ENCODE results near the gene GADD45GIP1.
"Not testable (repeated sequence)": the region's sequence is repeated elsewhere in the genome, so short reads cannot be mapped to it uniquely, and the experiment has no call there.

Gene GADD45GIP1

DNA sequence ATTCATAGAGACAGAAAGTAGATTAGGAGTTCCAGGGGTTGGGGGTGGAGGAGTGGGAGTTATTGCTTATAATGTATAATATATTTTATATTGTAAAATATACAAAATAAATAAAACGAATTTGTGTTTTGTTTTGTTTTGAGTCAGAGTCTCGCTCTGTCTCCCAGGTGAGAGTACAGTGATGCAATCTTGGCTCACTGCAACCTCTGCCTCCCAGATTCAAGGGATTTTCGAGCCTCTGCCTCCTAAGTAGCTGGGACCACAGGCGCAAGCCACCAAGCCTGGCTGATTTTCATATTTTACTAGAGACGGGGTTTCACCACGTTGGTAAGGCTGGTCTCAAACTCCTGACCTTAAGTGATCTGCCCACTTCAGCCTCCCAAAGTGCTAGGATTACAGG lies 2.5 kb upstream of the GADD45GIP1 start:
- no peak overlapping the region for H3K4me3 ChIP-seq (replicated peaks in 1 of 2; ENCODE audit: low read depth in 2 of 2, low read length in 2 of 2)
- DNase-seq (ENCODE audit: low read depth in 2 of 2): no peak
- TF ChIP-seq, protein P1, sequence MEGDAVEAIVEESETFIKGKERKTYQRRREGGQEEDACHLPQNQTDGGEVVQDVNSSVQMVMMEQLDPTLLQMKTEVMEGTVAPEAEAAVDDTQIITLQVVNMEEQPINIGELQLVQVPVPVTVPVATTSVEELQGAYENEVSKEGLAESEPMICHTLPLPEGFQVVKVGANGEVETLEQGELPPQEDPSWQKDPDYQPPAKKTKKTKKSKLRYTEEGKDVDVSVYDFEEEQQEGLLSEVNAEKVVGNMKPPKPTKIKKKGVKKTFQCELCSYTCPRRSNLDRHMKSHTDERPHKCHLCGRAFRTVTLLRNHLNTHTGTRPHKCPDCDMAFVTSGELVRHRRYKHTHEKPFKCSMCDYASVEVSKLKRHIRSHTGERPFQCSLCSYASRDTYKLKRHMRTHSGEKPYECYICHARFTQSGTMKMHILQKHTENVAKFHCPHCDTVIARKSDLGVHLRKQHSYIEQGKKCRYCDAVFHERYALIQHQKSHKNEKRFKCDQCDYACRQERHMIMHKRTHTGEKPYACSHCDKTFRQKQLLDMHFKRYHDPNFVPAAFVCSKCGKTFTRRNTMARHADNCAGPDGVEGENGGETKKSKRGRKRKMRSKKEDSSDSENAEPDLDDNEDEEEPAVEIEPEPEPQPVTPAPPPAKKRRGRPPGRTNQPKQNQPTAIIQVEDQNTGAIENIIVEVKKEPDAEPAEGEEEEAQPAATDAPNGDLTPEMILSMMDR (IDR thresholded peaks at IDR 0.05; ENCODE audit: low read depth, low read length): no peak

DNA sequence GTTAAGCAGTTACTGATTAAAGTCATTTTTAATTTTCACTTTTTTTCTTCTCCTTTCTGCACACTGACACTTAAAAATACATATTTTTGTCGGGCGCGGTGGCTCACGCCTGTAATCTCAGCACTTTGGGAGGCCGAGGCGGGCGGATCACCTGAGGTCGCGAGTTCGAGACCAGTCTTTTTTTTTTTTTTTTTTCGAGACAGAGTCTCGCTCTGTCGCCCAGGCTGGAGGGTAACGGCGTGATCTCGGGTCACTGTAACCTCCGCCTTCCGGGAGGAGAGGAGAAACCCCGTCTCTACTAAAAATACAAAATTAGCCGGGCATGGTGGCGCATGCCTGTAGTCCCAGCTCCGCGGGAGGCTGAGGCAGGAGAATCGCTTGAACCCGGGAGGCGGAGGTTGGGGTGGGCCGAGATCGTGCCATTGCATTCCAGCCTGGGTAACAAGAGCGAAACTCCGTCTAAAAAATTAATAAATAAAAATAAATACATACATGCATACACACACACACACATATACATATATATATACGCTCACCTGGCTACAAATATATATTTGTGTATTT lies 448 bp upstream of the GADD45GIP1 start:
- not testable (repeated sequence) for DNase-seq (ENCODE audit: low read depth in 2 of 2)
- peak overlapping the region; percentile 95 to 99 for H3K4me3 ChIP-seq (replicated peaks in 1 of 2; ENCODE audit: low read depth in 2 of 2, low read length in 2 of 2)

DNA sequence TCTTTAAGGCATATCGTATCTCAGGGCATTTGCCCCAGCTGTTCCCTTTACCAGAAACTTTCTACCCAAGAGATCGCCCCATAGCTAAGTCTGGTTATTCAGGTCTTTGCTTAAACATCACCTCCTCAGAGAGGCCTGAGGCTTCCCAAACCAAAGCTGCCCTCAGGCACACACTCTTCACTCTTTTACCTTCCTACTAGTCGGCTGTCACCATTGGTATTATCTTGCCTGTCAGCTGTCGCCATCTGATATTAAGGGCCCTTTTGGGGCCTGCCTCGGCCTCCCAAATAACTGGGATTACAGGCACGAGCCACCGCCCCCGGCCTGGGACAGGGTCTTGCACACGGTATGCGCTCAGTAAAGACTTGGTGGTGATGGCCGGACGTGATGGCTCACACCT lies 1.0 kb downstream of the GADD45GIP1 start:
- peak overlapping the region; percentile 95 to 99 for H3K4me3 ChIP-seq (replicated peaks in 1 of 2; ENCODE audit: low read depth in 2 of 2, low read length in 2 of 2)
- no peak for DNase-seq (ENCODE audit: low read depth in 2 of 2)
- TF ChIP-seq, protein P1 (IDR thresholded peaks at IDR 0.05; ENCODE audit: low read depth, low read length): no peak

DNA sequence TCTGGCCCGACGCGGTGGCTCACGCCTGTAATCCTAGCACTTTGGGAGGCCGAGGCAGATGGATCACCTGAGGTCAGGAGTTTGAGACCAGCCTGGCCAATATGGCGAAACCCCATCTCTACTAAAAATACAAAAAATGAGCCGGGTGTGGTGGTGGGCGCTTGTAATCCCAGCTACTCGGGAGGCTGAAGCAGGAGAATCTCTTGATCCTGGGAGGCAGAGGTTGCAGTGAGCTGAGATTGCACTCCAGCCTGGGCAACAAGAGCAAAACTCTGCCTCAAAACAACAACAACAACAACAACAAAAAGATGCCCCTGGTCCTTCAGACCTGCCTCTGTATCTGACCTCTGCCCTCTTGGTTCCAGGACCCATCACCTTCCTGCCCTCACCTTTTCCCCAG lies 1.4 kb downstream of the GADD45GIP1 start:
- DNase-seq (ENCODE audit: low read depth in 2 of 2): not testable (repeated sequence)
- H3K4me3 ChIP-seq (replicated peaks in 1 of 2; ENCODE audit: low read depth in 2 of 2, low read length in 2 of 2): peak overlapping the region; percentile 95 to 99

DNA sequence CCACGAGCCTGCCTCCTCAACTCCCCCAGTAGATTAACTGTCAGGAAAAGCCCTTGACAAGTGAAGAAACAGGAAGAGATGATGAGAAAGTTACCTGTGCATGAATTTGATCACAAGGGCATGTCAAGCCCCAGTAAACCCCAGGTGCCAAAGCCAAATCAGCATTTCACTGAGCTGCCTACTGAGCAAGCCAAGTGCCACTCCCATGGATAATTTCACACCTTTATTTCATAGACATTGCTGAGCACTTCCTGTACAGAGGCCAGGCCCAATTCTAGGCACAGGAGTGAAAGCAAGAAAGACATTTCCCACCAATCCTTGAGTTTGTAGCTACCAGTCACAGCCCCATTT lies 2.4 kb downstream of the GADD45GIP1 start:
- TF ChIP-seq, protein P1 (IDR thresholded peaks at IDR 0.05; ENCODE audit: low read depth, low read length): no peak
- H3K4me3 ChIP-seq (replicated peaks in 1 of 2; ENCODE audit: low read depth in 2 of 2, low read length in 2 of 2): no peak overlapping the region
- no peak for DNase-seq (ENCODE audit: low read depth in 2 of 2)

DNA sequence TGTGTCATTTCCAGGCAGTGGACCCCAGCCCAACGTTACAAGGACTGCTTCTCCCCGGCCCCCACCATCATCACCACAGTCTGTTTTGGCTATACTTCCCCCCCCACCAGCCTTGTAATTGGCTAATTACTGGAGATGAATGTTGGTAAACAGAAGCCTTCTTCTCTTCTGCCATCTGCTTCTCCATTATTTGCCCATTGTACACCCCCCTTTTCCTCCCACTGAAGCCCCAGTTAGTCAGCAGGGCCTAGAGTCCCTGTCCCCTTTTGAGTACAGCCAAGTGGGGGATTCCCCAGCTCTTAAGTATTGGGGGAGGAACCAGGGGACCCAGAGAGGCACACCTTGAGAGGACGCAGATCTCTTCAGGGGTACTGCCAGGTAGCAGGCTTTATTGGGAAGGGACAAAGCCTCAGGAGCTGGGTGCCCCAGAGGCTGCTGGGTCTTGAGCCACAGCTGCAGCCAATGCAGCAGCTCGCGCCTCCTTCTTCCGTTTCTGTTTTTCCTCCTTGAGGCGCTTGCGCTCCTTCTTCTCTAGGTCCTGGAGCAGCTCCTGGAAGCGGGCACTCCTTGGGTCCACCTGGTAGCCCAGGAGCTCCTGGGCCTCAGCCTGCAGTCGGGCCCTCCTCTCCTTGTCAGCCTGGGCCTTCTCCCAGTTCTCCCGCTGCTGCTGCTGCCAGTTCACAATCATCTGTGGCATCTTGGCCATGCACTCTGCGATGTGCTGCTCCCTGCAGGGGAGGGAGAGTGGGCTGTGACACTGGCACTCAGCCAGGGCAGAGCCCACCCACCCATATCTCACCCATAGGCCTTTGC lies 3.0 kb downstream of the GADD45GIP1 start:
- no peak overlapping the region for H3K4me3 ChIP-seq (replicated peaks in 1 of 2; ENCODE audit: low read depth in 2 of 2, low read length in 2 of 2)
- no peak for DNase-seq (ENCODE audit: low read depth in 2 of 2)
- TF ChIP-seq, protein P1 (IDR thresholded peaks at IDR 0.05; ENCODE audit: low read depth, low read length): no peak

DNA sequence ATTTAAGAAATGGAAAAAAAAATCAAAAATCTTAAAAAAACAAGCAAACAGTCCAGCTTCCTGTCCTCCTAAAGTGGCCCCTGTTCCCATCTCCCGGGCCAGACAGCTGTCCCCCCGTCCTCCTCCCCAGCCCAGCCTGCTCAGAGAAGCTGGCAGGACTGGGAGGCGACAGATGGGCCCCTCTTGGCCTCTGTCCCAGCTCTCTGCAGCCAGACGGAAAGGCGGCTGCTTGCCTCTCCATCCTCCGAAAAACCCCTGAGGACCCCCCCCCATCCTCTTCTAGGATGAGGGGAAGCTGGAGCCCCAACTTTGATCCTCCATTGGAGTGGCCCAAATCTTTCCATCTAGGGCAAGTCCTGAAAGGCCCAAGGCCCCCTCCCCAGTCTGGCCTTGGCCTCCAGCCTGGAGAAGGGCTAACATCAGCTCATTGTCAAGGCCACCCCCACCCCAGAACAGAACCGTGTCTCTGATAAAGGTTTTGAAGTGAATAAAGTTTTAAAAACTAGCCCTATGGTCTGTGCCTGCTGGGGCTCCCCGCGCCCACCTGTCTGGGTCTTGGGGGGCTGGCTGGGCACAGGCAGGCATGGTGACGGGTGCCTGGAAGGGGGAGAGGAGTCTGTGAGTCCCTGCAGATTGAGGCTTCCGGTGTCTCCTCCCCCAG lies 3.8 kb downstream of the GADD45GIP1 start:
- no peak for DNase-seq (ENCODE audit: low read depth in 2 of 2)
- TF ChIP-seq, protein P1 (IDR thresholded peaks at IDR 0.05; ENCODE audit: low read depth, low read length): no peak
- no peak overlapping the region for H3K4me3 ChIP-seq (replicated peaks in 1 of 2; ENCODE audit: low read depth in 2 of 2, low read length in 2 of 2)
